SK-N-SH (cell line): ENCODE results near the gene RWDD2A. TPM values are rescaled to one million over a fixed set of nuclear protein-coding genes. Genes with fewer than 3 reads are reported as not detected.

Source experiments
- CTCF ChIA-PET: fragments of 300-600, 350-600 bp; formaldehyde crosslinking; extraction: SDS; loops from one replicate; lab custom pipeline; 2021; lab: Yijun Ruan, JAX
- POLR2A ChIA-PET: fragments of 350-600 bp; sonication (Branson Sonifier 250); formaldehyde crosslinking; extraction: SDS; loops from one replicate; lab custom pipeline; 2020; ENCODE audit warnings: antibody characterized with exemption, inconsistent platforms; lab: Yijun Ruan, JAX
- DNase-seq: peaks from one replicate; pipeline ENCODE4 v3.0.0; 2012
- H2AFZ ChIP-seq: fragments of 200-600 bp; sonication (generic); 2 replicates; pipeline ENCODE4 v1.8.1; 2016; ENCODE audit warnings: antibody characterized with exemption, mild to moderate bottlenecking, low read depth
- H3F3A ChIP-seq: fragments of 200-600 bp; sonication (generic); replicated peaks from 2 replicates; pipeline ENCODE3; 2016; ENCODE audit warnings: antibody characterized with exemption, mild to moderate bottlenecking; ENCODE audit not compliant: insufficient read depth
- H3K27ac ChIP-seq, 2 experiments: fragments of 200-500 bp in 1 of 2; fragments of 200-600 bp in 1 of 2; sonication (Bioruptor generic) in 1 of 2; sonication (generic), shearing (Covaris generic) in 1 of 2; 2 replicates each; pipeline versions ENCODE4 v1.5.1 to v1.6.1; 2014 to 2016; ENCODE audit warnings: low read depth in 2 of 2, inconsistent platforms in 1 of 2, low read length in 1 of 2, mild to moderate bottlenecking in 1 of 2, mixed read lengths in 1 of 2
- H3K27me3 ChIP-seq: fragments of 200-600 bp; sonication (generic), shearing (Covaris generic); 2 replicates; pipeline ENCODE4 v1.6.1; 2016; ENCODE audit warnings: mixed run types; ENCODE audit not compliant: insufficient read depth
- H3K36me3 ChIP-seq, 2 experiments: fragments of 200-500 bp in 1 of 2; fragments of 200-600 bp in 1 of 2; sonication (Bioruptor generic) in 1 of 2; sonication (generic) in 1 of 2; replicated peaks in 1 of 2; 2 replicates each; pipeline versions ENCODE3 to v1.5.1; 2014 to 2016; ENCODE audit warnings: low read length in 1 of 2, mild to moderate bottlenecking in 1 of 2; ENCODE audit not compliant: insufficient read depth in 2 of 2, control insufficient read depth in 1 of 2
- H3K4me1 ChIP-seq, 2 experiments: fragments of 200-500 bp in 1 of 2; fragments of 200-600 bp in 1 of 2; sonication (Bioruptor generic) in 1 of 2; sonication (generic), shearing (Covaris generic) in 1 of 2; 2 replicates each; pipeline versions ENCODE4 v1.5.1 to v1.6.1; 2014 to 2016; ENCODE audit warnings: low read depth in 1 of 2, low read length in 1 of 2, mixed run types in 1 of 2; ENCODE audit not compliant: insufficient read depth in 2 of 2, control insufficient read depth in 1 of 2
- H3K4me2 ChIP-seq: fragments of 200-600 bp; sonication (generic), shearing (Covaris generic); 2 replicates; pipeline ENCODE4 v1.6.1; 2017; ENCODE audit warnings: mixed run types
- H3K4me3 ChIP-seq, 2 experiments: fragments of 200-500 bp in 1 of 2; fragments of 200-600 bp in 1 of 2; sonication (Bioruptor generic) in 1 of 2; sonication (generic), shearing (Covaris generic) in 1 of 2; 2 replicates each; pipeline versions ENCODE4 v1.5.1 to v1.8.1; 2014 to 2016; ENCODE audit warnings: low read depth in 2 of 2, inconsistent platforms in 1 of 2, low read length in 1 of 2, mild to moderate bottlenecking in 1 of 2, mixed read lengths in 1 of 2, moderate library complexity in 1 of 2
- H3K79me2 ChIP-seq: fragments of 200-600 bp; sonication (generic); 2 replicates; pipeline ENCODE4 v1.8.1; 2017; ENCODE audit warnings: mild to moderate bottlenecking; ENCODE audit not compliant: insufficient read depth
- H3K9ac ChIP-seq: fragments of 200-600 bp; sonication (generic); 2 replicates; pipeline ENCODE4 v1.6.1; 2017; ENCODE audit warnings: mixed run types
- H3K9me2 ChIP-seq: fragments of 200-600 bp; sonication (generic); 2 replicates; pipeline ENCODE4 v1.6.1; 2017; ENCODE audit warnings: mixed run types
- H3K9me3 ChIP-seq: fragments of 200-600 bp; sonication (generic); 2 replicates; pipeline ENCODE4 v1.6.1; 2017; ENCODE audit warnings: mixed run types, mild to moderate bottlenecking, moderate library complexity
- H4K20me1 ChIP-seq: fragments of 200-600 bp; sonication (generic); 2 replicates; pipeline ENCODE4 v1.6.1; 2017; ENCODE audit warnings: mild to moderate bottlenecking, mixed run types; ENCODE audit not compliant: insufficient read depth
- ELF1 ChIP-seq: IDR thresholded peaks from 2 replicates; pipeline ENCODE4 v1.4.0; 2012
- EP300 ChIP-seq, 2 experiments: IDR thresholded peaks; 2 replicates each; pipeline versions ENCODE4 v1.4.0 to v1.6.1; 2012; ENCODE audit warnings: borderline replicate concordance in 1 of 2, low read depth in 1 of 2, low read length in 1 of 2
- FOSL2 ChIP-seq: IDR thresholded peaks from 2 replicates; pipeline ENCODE4 v1.4.0; 2012; ENCODE audit warnings: low read depth, mild to moderate bottlenecking, moderate library complexity, borderline replicate concordance
- FOXJ3 ChIP-seq: sonication (generic); formaldehyde crosslinking; IDR thresholded peaks from 2 replicates; pipeline ENCODE4 v1.5.1; 2020; ENCODE audit warnings: mild to moderate bottlenecking, missing genetic modification reagents
- GATA2 ChIP-seq: sonication (generic); formaldehyde crosslinking; IDR thresholded peaks from 2 replicates; pipeline ENCODE4 v1.5.0; 2020; ENCODE audit warnings: mild to moderate bottlenecking, missing genetic modification reagents
- IRF3 ChIP-seq: fragments of 150-350 bp; IDR thresholded peaks from 2 replicates; pipeline ENCODE4 v1.6.1; 2016; ENCODE audit warnings: mild to moderate bottlenecking, low read depth, low read length
- JUND ChIP-seq: IDR thresholded peaks from 2 replicates; pipeline ENCODE4 v1.4.0; 2012
- MEF2A ChIP-seq: IDR thresholded peaks from 2 replicates; pipeline ENCODE4 v1.4.0; 2012; ENCODE audit warnings: low read depth, borderline replicate concordance
- MXI1 ChIP-seq: IDR thresholded peaks from 2 replicates; pipeline ENCODE4 v1.6.1; 2012; ENCODE audit warnings: mild to moderate bottlenecking, low read depth, low read length, improper control_type of control experiment
- NFIC ChIP-seq: IDR thresholded peaks from 2 replicates; pipeline ENCODE4 v1.4.0; 2012; ENCODE audit warnings: borderline replicate concordance
- NRF1 ChIP-seq: IDR thresholded peaks from 2 replicates; pipeline ENCODE4 v1.6.1; 2012; ENCODE audit warnings: low read depth, mild to moderate bottlenecking, low read length
- PBX3 ChIP-seq: IDR thresholded peaks from 2 replicates; pipeline ENCODE4; 2012
- RCOR1 ChIP-seq: fragments of 150-350 bp; IDR thresholded peaks from 2 replicates; pipeline ENCODE4 v1.6.1; 2017; ENCODE audit warnings: antibody characterized with exemption, low read length
- RXRA ChIP-seq: IDR thresholded peaks from 2 replicates; pipeline ENCODE4 v1.4.0; 2012; ENCODE audit warnings: low read depth, mild to moderate bottlenecking, borderline replicate concordance
- TAF1 ChIP-seq: IDR thresholded peaks from 2 replicates; pipeline ENCODE4 v1.6.1; 2012; ENCODE audit warnings: low read depth, mild to moderate bottlenecking, low read length, moderate library complexity, borderline replicate concordance
- TCF12 ChIP-seq: IDR thresholded peaks from 2 replicates; pipeline ENCODE4 v1.4.0; 2012
- USF2 ChIP-seq: fragments of 150-350 bp; IDR thresholded peaks from 2 replicates; pipeline ENCODE4 v1.6.1; 2017; ENCODE audit warnings: antibody characterized with exemption, low read length, low read depth, borderline replicate concordance
- YY1 ChIP-seq: IDR thresholded peaks from 2 replicates; pipeline ENCODE4 v1.4.0; 2012; ENCODE audit warnings: low read depth, mild to moderate bottlenecking
- ZBTB33 ChIP-seq: IDR thresholded peaks from 2 replicates; pipeline ENCODE4 v1.4.0; 2012; ENCODE audit warnings: low read depth, borderline replicate concordance
- WGBS: methylation state at CpG from one replicate; pipeline ENCODE4 v1.1.6; 2017; ENCODE audit warnings: low lambda C conversion rate; 5-methylcytosine and 5-hydroxymethylcytosine counted together
- polyA plus RNA-seq, 3 experiments: library from polyadenylated mRNA; depleted of rRNA; stranded (reverse); fragments of >200 nt; gene quantifications; 2 replicates each; pipeline ENCODE4 v1.2.3, GENCODE V29; 2012

RWDD2A gene
- polyA plus RNA-seq, 1 of the 3 experiments (the other 2 are of a cell fraction), result 3.4 TPM

- H4K20me1 ChIP-seq, result no peaks in the 10 kb centered on the region
- no peaks in the 10 kb centered on the region for H3K9me2 ChIP-seq
- H3K79me2 ChIP-seq, result no peaks in the 10 kb centered on the region
- TF ChIP-seq PBX3 (peak; percentile 16; the same call in 1 of the 2 replicates), FOSL2 (no peak)
- TF ChIP-seq, all 33 proteins: peak for 1
- Histone ChIP-seq H3K4me2 (no peak overlapping the region), H3K9me3 (no peaks in the 10 kb centered on the region), H3F3A (peaks cover 8% of the 10 kb centered on the region), H2AFZ (no peak overlapping the region), H3K27ac (peak overlapping the region in 1 of 2 experiments; percentile 20; a peak in 1 of 4 replicates), H3K9ac (no peak overlapping the region), H3K4me1 (no peaks in the 10 kb centered on the region; a peak in 1 of 4 replicates), H3K4me3 (no peak overlapping the region), H3K27me3 (no peaks in the 10 kb centered on the region), H3K36me3 (peaks cover 0 to 7% of the 10 kb centered on the region in 2 experiments)
- 52% methylated on average over 1 of the region's 1 CpG for WGBS
- ChIA-PET POLR2A (no interaction called here), CTCF (interaction anchor here (0.7 to 3.1 kb wide), 3 partner anchors 159 to 293 kb away, joined by 3 to 17 read pairs (median 12); partner anchors contain the start of gene DOP1A)
- DNase-seq, result no peak
These were observed 33.4 kb downstream of the RWDD2A start for GRCh38 chr6:83226517-83226916.

- ChIA-PET CTCF (interaction anchor here (0.8 to 4.0 kb wide), 4 partner anchors 9 to 281 kb away, joined by 3 to 11 read pairs (median 7); partner anchors contain the start of genes DOP1A and PRSS35), POLR2A (no interaction called here)
- DNase-seq, result no peak
- H2AFZ ChIP-seq, result no peak overlapping the region
- no peaks in the 10 kb centered on the region for H3K9me2 ChIP-seq
- no peaks in the 10 kb centered on the region; a peak in 1 of 4 replicates for H3K4me1 ChIP-seq
- TF ChIP-seq ELF1 (no peak), USF2 (no peak), NFIC (peak; percentile 60), YY1 (no peak; the same call in 1 of the 2 replicates), GATA2 (CRISPR knock-in tag) (no peak), FOSL2 (0 out of 2 replicates have a peak, but pooled peaks have one; percentile 3), TCF12 (peak; percentile 73), RCOR1 (no peak), TAF1 (no peak), ZBTB33 (no peak), MXI1 (no peak), PBX3 (peak; percentile 80), MEF2A (no peak), NRF1 (no peak), EP300 (IDR thresholded peaks at IDR 0.05; ENCODE audit: borderline replicate concordance in 1 of 2, low read depth in 1 of 2, low read length in 1 of 2) (peak in 1 of 2 experiments; percentile 46; a peak in 1 of 4 replicates), FOXJ3 (no peak), IRF3 (no peak), JUND (peak; percentile 43), RXRA (no peak)
- peaks cover 0 to 7% of the 10 kb centered on the region in 2 experiments for H3K36me3 ChIP-seq
- no peaks in the 10 kb centered on the region for H3K27me3 ChIP-seq
- WGBS, result 50% methylated on average over 1 of the region's 1 CpG
- no peak overlapping the region for H3K4me2 ChIP-seq
- H4K20me1 ChIP-seq, result no peaks in the 10 kb centered on the region
- H3K9ac ChIP-seq, result no peak overlapping the region
- no peaks in the 10 kb centered on the region for H3K79me2 ChIP-seq
- no peaks in the 10 kb centered on the region for H3K9me3 ChIP-seq
- no peak overlapping the region for H3K4me3 ChIP-seq
- peaks cover 8% of the 10 kb centered on the region for H3F3A ChIP-seq
- H3K27ac ChIP-seq, result no peak overlapping the region
These were observed 38.0 kb downstream of the RWDD2A start for GRCh38 chr6:83231146-83231545.
